Amniotic epithelial cell (primary cell): Measurements from ENCODE around the gene KATNB1.

Experiments
- DNase-seq: peaks from one replicate; pipeline ENCODE4 v3.0.0-alpha.2; 2010; ENCODE audit warnings: low read depth

The KATNB1 gene

GRCh38 chr16:57756424-57757325 lies 21.1 kb downstream of the KATNB1 start:
- no peak for DNase-seq

GRCh38 chr16:57757326-57757786 lies 21.8 kb downstream of the KATNB1 start:
- DNase-seq, result peak; percentile 59

- DNase-seq, result no peak
These were observed 22.3 kb downstream of the KATNB1 start for GRCh38 chr16:57757883-57758282.

GRCh38 chr16:57758331-57759117 lies 23.0 kb downstream of the KATNB1 start:
- no peak for DNase-seq

GRCh38 chr16:57759131-57759530 lies 23.6 kb downstream of the KATNB1 start:
- DNase-seq, result no peak

GRCh38 chr16:57759541-57760356 lies 24.2 kb downstream of the KATNB1 start:
- no peak for DNase-seq

DNA sequence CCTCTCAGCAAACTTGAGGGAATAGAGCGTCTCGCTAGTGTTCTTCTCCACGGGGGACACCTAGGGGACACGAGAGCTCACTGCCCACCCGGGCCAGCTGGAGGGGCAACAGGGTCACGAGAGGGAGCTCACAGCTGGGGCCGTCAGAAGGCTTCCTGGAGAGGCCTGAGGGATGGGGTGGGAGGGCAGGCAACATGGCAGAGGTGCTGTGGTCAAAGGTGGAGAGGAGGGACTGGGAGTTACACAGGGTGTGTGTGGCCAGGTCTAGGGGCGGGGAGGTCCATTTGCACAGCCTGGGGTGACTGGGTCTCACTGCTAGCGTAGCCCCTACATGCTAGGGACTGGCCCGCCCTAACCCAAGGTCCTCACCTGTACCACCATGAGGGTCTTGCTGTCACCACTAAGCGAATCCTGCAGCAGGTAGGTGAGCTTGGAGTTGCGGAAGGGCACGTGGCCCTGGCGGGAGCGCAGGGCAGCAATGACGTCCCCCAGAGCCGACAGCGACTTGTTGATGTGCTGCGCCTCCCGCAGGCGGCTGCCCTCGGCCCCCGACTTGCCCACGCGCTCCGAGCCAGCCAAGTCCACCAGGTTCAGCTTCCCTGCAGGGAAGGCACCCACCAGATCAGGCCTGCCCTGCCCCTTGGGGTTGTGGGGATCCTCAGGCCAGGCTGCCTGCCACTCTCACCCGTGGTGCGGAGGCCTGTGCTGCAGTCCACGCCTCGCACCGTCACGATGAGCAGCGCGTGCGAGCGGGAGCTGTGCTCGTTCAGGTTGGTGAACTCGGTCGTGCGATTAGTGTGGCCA lies 25.0 kb downstream of the KATNB1 start:
- DNase-seq, result no peak

- no peak for DNase-seq
These were observed 25.7 kb downstream of the KATNB1 start for GRCh38 chr16:57761301-57761700.

- DNase-seq, result no peak
These were observed 26.4 kb downstream of the KATNB1 start for GRCh38 chr16:57761957-57762356.

- DNase-seq, result no peak
These were observed 26.9 kb downstream of the KATNB1 start for GRCh38 chr16:57762365-57763040.

DNA sequence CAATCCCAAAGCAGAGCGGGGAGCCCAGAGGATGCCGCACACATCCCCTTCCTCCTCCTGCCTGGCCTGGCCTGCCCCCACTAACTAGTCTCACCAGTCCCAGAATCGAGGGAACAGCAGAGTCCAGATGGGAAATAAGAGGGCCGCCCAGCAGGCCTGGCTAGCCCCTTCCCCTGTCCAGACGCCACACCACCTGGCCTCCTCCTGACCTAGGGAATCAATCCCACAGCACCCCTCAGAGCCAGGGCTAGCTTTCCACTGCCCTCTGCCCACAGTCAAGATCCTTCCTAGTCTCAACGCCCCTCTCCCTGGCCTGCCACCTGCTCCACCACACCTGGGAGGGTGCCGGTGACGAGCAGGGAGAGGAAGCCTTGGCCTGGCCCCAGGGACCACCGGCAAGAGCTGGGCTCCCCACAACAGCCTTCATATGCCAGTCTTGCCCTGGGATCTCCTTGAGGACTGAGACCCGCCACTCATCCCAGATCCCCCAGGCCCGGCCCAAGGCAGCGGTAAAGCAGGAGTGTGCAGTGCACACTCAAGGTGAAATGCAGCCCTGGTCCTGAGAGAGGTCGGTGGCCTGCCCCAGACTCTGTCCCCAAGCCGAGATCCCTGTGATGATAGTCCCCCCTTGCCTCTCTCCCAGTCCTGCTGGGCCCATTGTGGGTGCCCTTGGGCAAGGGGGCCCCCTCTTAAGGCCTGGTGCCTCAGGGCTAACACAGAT lies 27.9 kb downstream of the KATNB1 start:
- no peak for DNase-seq

DNA sequence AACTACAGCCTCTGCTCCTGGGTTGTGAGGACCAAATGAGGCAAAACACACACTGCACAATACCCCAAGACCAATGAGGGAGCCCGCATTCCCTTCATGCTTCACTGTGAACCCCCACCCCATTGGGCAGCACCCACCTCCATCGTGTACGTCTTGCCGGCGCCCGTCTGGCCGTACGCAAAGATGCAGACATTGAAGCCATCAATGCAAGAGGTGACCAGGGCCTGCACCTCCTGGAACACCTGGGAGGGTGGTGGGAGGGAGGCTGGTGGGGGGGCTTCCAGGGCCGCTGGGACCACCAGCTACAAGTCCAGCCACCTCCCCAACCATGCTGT lies 28.4 kb downstream of the KATNB1 start:
- DNase-seq, result no peak

DNA sequence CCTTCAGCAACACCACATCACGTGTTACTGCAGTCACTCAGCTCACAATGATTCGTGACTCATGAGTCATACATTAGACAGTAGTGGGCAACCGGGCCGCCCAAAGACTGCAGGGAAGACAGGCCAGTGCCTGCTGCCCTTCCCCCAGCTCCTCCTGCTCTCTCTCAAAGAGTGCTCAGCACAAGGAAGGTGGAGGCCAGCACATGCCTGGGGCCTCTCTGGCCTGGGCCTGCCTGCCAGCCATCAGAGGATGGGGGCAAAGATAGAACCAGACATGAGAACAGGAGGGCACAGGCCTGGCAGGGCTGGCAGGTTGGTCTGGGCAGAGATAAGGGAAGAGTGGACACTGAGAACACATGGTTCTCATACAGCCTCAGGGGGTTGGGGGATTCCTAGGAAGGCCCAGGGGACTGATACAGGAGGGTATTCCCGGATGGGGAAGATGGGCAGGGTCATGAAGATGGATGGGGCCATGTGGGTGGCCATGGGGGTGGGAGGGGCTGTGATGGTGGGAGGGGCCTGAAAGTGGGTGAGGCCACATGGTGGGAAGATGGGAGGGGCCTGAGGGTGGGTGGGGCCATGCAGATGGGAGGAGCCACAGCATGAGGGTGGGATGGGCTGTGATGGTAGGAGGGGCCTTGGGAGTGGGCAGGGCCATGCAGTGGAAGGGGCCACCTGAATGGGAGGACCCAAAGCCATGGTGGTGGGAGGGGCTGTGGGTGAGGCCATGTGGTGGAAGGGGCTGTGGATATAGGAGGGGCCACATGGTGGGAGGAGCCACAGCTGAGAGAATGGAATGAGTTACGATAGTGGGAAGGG lies 29.0 kb downstream of the KATNB1 start:
- DNase-seq, result peak; percentile 88

- DNase-seq, result no peak
These were observed 29.7 kb downstream of the KATNB1 start for GRCh38 chr16:57765160-57765728.

- DNase-seq, result no peak
These were observed 31.3 kb downstream of the KATNB1 start for GRCh38 chr16:57766714-57767348.

- no peak for DNase-seq
These were observed 34.1 kb downstream of the KATNB1 start for GRCh38 chr16:57769541-57770145.

DNA sequence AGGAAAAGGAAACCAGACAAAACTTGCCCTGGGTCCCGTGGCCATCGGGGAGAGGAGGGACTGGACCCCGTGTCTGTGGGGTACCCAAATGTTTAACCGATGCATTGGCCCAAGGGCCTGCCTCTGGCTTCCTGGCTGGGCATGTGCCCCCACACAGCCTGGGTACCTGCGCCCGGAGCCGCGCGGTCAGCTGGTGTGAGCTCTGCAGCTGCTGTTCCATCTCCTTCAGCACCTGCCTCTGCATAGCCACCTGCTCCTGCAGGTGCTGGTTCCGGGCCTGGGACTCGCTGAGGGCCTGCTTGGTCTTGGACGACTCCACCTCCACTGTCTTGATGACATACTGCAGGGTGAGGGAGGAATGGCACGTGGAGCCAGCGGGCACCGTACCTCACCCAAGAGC lies 34.8 kb downstream of the KATNB1 start:
- DNase-seq, result no peak
